HG03378 (cell line): ENCODE results near the gene TMED9.
A peak's percentile ranks its signal among the peaks of the same experiment; 100 is the strongest.

Source experiments
- ATAC-seq: cut with Tn5 transposase; IDR thresholded peaks from one replicate; pipeline ENCODE4 v1.9.1; 2021; ENCODE audit warnings: mild to moderate bottlenecking, moderate library complexity; ENCODE audit not compliant: unreplicated experiment

Gene TMED9

DNA sequence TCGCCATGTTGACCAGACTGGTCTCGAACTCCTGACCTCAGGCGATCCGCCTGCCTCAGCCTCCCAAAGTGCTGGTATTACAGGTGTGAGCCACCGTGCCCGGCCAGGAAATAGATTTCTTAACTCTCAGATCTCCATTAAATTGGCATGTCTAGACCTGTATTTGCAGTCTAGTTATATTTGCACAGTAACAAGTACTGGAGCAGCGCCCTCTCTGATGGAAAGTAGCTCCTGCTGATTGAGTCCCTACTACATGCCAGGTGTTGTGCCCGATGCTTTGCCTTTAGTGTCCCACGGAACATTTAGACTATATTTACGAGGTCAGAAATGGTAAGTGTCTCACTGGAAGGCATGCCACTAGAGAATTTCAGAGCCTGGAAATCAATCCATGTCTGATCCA, 15.8 kb upstream of the TMED9 start:
- no peak for ATAC-seq

GRCh38 chr5:177578316-177578715, 13.7 kb upstream of the TMED9 start:
- no peak for ATAC-seq

- no peak for ATAC-seq
Measured at GRCh38 chr5:177588413-177588909, 3.5 kb upstream of the TMED9 start.

- no peak for ATAC-seq
Measured at GRCh38 chr5:177590406-177590805, 1.6 kb upstream of the TMED9 start.

DNA sequence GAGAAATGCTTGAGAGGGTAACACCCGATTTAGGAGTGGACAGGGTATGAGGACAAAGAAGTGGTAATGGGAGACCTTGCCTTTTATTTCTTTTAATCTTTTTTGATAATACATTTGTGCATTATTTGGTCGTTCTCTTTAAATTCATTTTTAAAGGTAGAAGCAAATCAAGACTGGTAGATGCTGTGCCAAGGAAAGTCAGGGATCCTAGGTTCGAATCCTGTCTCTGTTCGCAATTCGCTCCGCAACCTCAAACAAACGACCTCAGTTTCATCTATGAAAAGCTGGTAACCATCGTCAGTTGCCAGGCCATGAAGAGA, 353 bp upstream of the TMED9 start:
- no peak for ATAC-seq

DNA sequence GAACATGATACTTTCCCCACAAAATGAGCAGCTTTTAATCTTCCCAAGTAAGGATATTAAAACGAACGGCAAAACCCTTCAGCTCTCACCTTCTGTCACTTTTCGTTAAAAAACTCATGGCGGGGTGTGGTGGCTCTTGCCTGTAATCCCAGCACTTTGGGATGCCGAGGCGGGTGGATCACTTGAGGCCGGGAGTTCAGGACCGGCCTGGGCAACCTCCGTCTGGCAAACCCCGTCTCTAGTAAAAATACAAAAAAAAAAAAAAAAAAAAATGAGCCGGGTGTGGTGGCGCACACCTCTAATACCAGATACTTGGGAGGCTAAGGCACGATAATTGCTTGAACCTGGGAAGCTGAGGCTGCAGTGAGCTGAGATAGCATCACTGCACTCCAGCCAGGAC, 902 bp downstream of the TMED9 start:
- ATAC-seq = no peak

GRCh38 chr5:177593511-177593910, 1.5 kb downstream of the TMED9 start:
- ATAC-seq = no peak

DNA sequence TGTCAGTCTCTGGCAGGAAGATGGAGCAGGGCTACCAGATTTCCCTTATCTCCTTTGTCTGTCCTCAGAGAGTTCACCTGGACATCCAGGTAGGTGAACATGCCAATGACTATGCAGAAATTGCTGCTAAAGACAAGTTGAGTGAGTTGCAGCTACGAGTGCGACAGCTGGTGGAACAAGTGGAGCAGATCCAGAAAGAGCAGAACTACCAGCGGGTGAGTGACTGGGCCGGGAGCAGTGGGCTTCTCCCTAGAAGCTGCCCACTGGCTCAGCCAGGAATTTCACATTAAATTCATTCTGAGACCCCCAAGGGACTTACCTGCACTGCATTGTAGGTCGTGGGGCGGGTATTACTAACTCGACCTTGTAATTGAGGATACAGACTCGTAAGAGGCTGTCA, 2.1 kb downstream of the TMED9 start:
- ATAC-seq = no peak

- ATAC-seq = no peak
Measured at GRCh38 chr5:177595026-177595585, 3.1 kb downstream of the TMED9 start.

DNA sequence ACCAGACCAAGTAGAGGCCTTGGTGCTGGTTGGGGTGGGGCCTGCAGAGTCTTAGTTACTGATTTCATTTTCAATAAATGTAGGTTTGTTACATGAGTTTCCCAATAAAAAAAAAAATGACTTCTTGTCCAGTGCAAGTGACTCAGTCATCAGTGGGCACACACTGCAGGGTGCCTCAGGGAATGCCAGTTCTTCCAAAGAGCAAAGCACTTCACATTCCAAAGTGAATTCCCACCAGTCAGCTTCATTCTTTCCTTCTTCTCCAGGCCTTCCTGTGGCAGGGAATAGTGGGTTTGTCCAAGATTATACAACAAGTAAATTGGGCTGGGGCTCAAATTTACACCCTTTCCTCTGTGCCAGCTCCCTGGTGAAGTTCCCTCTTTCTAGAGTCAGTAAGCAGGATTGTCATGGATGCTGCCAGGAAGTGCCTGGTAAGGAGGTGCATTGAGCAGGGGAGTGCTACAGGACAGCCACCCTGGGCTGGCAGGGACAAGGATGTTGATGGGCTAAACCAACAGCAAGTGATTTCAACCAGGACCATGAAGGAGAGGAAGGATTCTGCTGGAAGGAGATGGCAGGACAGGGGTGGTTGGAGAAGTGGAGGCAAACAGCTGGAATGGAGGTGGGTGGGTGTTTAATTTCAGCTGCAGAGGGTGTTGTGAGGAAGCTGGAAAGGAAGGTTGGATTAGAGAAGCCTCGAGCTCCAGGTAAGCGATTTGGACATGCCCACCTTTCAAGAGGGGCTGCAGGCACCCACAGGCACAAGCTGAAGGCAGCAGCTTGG, 4.2 kb downstream of the TMED9 start:
- ATAC-seq = no peak

DNA sequence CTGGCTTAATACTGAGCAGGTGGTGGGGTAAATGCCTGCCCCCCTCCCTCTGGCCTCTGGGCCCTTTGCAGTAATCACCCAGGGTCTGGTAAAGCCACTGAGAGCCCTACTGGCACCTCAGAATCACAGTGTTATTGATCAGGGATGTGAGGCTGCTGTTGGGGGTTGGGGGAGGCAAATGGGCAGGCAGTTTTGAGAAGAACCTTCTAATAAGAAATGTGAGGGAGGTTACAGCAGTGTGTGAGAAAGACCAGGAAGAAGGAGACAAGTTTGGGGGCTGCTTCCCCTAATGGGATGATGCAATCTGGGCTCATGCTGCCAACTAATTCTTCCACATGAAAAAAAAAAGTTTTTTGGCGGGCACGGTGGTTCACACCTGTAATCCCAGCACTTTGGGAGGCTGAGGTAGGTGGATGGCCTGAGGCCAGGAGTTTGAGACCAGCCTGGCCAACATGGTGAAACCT, 4.8 kb downstream of the TMED9 start:
- ATAC-seq = no peak

DNA sequence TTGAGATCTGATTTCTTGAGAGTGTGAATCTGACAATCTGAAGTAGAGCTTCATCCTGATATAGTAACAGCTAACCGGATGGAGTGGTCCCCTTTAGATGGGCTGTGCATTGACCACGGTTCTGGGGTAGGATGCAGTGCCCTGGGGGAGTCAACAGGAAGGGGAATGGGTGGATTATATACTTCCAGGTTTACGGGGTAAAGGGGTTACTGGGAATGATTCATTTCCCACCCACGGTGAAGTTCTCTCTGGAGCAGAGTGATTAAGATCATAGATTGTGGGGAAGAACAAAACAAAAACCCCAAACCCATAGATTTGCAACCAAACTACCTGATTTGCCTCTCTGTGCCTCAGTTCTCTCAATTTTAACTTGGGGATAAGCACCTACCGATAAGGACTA, 6.5 kb downstream of the TMED9 start:
- no peak for ATAC-seq

GRCh38 chr5:177599731-177600507, 7.9 kb downstream of the TMED9 start, which contains the start of gene B4GALT7:
Gene B4GALT7 (plus strand): TSS chr5:177600132. CDS start chr5:177600211, 79 bp downstream.
- peak; percentile 66 for ATAC-seq

- ATAC-seq = no peak
Measured at GRCh38 chr5:177600508-177601018, 8.6 kb downstream of the TMED9 start.

DNA sequence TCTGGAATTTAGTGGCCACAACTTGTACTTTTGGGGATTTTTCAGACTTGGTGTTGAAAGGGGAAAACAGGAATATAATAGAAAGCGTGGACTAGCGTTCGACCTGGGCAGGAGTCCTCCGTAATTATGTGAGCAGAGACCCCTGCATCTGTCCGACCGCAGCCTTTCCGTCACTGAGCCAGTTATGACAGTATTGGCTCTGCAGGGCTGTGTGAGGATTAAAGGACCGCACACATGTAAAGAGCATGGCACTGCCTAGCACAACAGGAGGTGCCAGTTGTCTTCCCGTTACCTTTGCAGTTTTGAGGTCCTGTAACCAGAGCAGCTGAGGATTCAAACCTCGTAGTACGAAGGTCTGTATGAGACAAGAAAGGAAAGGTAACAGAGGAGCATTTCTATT, 9.1 kb downstream of the TMED9 start:
- ATAC-seq = no peak

- ATAC-seq = no peak
Measured at GRCh38 chr5:177601577-177602457, 9.8 kb downstream of the TMED9 start.

DNA sequence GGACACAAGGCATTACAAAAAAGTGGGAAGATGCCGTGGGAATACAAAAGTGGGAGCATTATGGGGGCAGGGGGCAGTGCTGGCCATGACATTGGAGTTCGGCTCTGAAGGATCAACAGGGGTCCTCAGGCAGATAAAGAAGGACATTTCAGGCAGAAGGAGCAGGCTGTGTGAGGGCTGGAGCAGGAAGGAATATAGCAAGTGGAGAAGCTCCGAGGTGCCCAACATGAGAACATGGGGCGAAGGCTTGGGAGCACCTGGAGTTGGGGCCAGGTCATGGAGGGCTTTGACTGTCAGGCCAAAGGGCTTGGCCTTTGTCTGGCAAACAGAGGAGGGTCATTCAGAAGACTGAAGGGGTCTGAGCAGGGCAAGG, 10.4 kb downstream of the TMED9 start:
- ATAC-seq = no peak

DNA sequence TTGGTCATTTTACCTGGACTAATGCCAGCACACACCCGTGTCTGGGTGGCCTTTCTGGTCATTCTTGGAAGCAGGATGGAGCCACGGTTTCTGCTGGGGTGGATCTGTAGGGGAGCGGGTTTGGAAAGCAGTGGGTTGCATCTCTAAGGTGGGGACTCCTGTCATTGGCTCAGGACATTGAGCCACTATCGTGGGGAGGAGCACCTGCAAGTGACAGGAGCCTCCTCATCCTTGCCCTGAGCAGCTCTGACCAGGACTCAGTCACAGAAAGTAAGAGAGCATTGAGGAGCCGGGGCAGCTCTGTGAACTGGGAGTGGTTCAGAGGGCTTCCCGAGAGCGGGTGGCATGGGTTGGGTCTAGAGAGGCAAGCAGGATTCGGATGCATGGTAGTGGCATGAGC, 11.6 kb downstream of the TMED9 start:
- ATAC-seq = no peak

GRCh38 chr5:177604116-177604521, 12.1 kb downstream of the TMED9 start:
- no peak for ATAC-seq

DNA sequence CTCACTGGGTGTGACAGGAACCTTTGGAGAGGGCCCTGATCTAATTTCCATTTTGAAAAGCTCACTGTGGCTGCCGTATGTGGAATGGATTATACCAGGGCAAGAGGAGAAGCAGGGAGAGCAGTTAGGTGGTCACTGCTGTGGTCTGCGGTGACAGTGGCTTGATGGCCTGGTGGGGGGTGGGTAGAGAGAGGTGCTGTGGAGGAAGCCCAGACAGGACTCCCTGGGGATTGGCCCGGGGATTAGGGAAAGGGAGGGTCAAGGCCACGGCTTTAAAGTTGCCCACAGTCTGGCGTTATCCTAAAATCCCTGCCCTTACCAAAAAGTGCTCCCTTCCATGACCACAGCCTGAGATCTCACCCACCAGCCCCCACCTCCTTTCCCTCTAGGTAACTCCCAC, 12.7 kb downstream of the TMED9 start:
- ATAC-seq = no peak

DNA sequence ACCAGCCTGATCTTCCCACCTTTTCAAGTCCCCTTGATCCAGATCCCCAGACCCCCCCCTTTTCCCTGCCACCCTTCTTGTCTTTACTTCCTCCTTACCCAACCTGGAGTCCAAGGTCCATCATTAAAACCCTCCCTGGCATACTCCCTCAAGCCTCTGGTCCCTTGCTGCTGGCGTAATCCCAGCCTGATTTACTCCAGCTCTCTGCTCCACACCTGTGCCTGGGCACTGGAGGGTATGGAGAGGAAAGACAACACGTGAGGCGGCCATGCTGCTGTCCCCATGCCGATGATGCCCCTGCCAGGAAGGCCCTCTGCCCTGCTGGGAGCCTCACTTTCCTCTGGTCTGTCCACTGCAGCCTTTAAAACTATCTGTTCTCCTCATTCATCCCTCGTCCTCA, 13.1 kb downstream of the TMED9 start:
- ATAC-seq = no peak
